Fibroblast of skin of left biceps (primary cell): Measurements from ENCODE around the gene SNX25.

Experiments
- DNase-seq, 2 experiments: peaks; one replicate each; pipeline ENCODE4 v3.0.0-alpha.2; 2013; ENCODE audit warnings: low read depth in 2 of 2

SNX25 gene

GRCh38 chr4:185408432-185408831 is 199.0 kb downstream of the SNX25 start:
- no peak for DNase-seq

GRCh38 chr4:185411849-185412248 is 202.5 kb downstream of the SNX25 start:
- DNase-seq = no peak

- no peak for DNase-seq
Measured at GRCh38 chr4:185412412-185412811, 203.0 kb downstream of the SNX25 start.
